Sigmoid colon (tissue), 7 donors: ENCODE measurements around the gene CRAT. TPM values are rescaled to one million over a fixed set of nuclear protein-coding genes. Genes with fewer than 3 reads are reported as not detected.

Experiments
- DNase-seq: peaks from one replicate; pipeline ENCODE4 v3.0.0-alpha.2; 2019
- H3K27ac ChIP-seq, 4 donors: fragments of 200-600 bp; sonication (generic); one replicate each; pipeline ENCODE4 v1.5.1; 2016 to 2019; ENCODE audit warnings: mild to moderate bottlenecking in 1 of 4
- H3K27me3 ChIP-seq, 3 donors: fragments of 200-600 bp; sonication (generic); one replicate each; pipeline ENCODE4 v1.5.1; 2019; ENCODE audit warnings: mild to moderate bottlenecking in 1 of 3
- H3K36me3 ChIP-seq, 4 donors: fragments of 200-600 bp; sonication (generic); one replicate each; pipeline ENCODE4 v1.5.1; 2016 to 2019
- H3K4me1 ChIP-seq, 4 donors: fragments of 200-600 bp; sonication (generic); one replicate each; pipeline ENCODE4 v1.5.1; 2017 to 2019
- H3K4me3 ChIP-seq, 4 donors: fragments of 200-600 bp; sonication (generic); one replicate each; pipeline ENCODE4 v1.5.1; 2017 to 2019; ENCODE audit warnings: mild to moderate bottlenecking in 2 of 4, moderate library complexity in 1 of 4
- H3K9me3 ChIP-seq, 4 donors: fragments of 200-600 bp in 3 of 4; sonication (generic) in 3 of 4; one replicate each; pipeline versions ENCODE4 v1.5.1 to v1.6.1; 2013 to 2019
- CTCF ChIP-seq, 4 experiments: fragments of 450-650 bp in 3 of 4; fragments of 200-600 bp in 1 of 4; IDR thresholded peaks; one replicate each; pipeline ENCODE4 v1.5.1; 2016 to 2019; ENCODE audit warnings: antibody characterized with exemption in 4 of 4, mild to moderate bottlenecking in 3 of 4, moderate library complexity in 2 of 4
- EP300 ChIP-seq, 4 donors: sonication (generic); formaldehyde crosslinking; IDR thresholded peaks; one replicate each; pipeline ENCODE4 v1.6.1; 2017; ENCODE audit warnings: antibody characterized with exemption in 4 of 4
- POLR2A ChIP-seq, 2 donors: fragments of 450-650 bp; IDR thresholded peaks; one replicate each; pipeline ENCODE4 v1.6.1; 2016; ENCODE audit warnings: antibody characterized with exemption in 2 of 2, mild to moderate bottlenecking in 2 of 2, moderate library complexity in 2 of 2
- POLR2AphosphoS5 ChIP-seq, 4 donors: sonication (generic); formaldehyde crosslinking; IDR thresholded peaks; one replicate each; pipeline ENCODE4 v1.6.1; 2017; ENCODE audit warnings: antibody characterized with exemption in 4 of 4
- WGBS, 2 donors: extraction: QIAGEN DNeasy Blood & Tissue Kit; methylation state at CpG; one replicate each; pipeline ENCODE4 v1.1.7; 2013; 5-methylcytosine and 5-hydroxymethylcytosine counted together
- intact Hi-C: fragments of 100-400 bp; cut with DNase I; formaldehyde crosslinking; loops from one replicate; pipeline ENCODE4 v1.15.1; 2023
- polyA plus RNA-seq, 3 donors: library from polyadenylated mRNA; stranded (reverse); fragments of 200-250 nt; gene quantifications; one replicate each; pipeline ENCODE4 v1.2.3, GENCODE V29; 2013
- total RNA-seq, 4 donors: library from RNA; depleted of rRNA; stranded (reverse); fragments of >200 nt; gene quantifications; one replicate each; pipeline ENCODE4 v1.1.0, GENCODE V29; 2016
- donor health status: healthy with polysubstance abuse.
- donor health status: Bipolar disorder and iron deficiency.
- donor health status: healthy.

The CRAT gene
- total and polyA plus RNA-seq, 7 donors: 49.6 to 66.8 (median 52.9) TPM

- no peaks in the 10 kb centered on the region for H3K27me3 ChIP-seq
- no peaks in the 10 kb centered on the region for H3K9me3 ChIP-seq
- no peaks in the 10 kb centered on the region for H3K4me1 ChIP-seq
- intact Hi-C loops: no loop called here
- no peak for DNase-seq
- TF ChIP-seq POLR2A (IDR thresholded peaks at IDR 0.05) (no peak), CTCF (IDR thresholded peaks at IDR 0.05) (no peak), POLR2AphosphoS5 (IDR thresholded peaks at IDR 0.05) (no peak), EP300 (IDR thresholded peaks at IDR 0.05) (no peak)
- no peak overlapping the region for H3K4me3 ChIP-seq
- 93 to 94% methylated on average over 7 of the region's 7 CpGs for WGBS, 2 donors
- no peak overlapping the region for H3K27ac ChIP-seq
- peaks cover 0 to 66% (median 17%) of the 10 kb centered on the region in 4 donors for H3K36me3 ChIP-seq
Observed at GRCh38 chr9:129101279-129101678, 9.3 kb downstream of the CRAT start.

- Histone ChIP-seq H3K27ac (no peak overlapping the region), H3K36me3 (peaks cover 6 to 66% (median 19%) of the 10 kb centered on the region in 4 donors), H3K4me1 (no peaks in the 10 kb centered on the region), H3K9me3 (no peaks in the 10 kb centered on the region), H3K27me3 (no peaks in the 10 kb centered on the region), H3K4me3 (no peak overlapping the region)
- intact Hi-C loops: no loop called here
- WGBS, 2 donors: 76 to 84% methylated on average over 28 of the region's 28 CpGs
- DNase-seq: no peak
- no peak for TF ChIP-seq EP300 (IDR thresholded peaks at IDR 0.05)
- TF ChIP-seq CTCF (IDR thresholded peaks at IDR 0.05): no peak
- no peak for TF ChIP-seq POLR2AphosphoS5 (IDR thresholded peaks at IDR 0.05)
- no peak for TF ChIP-seq POLR2A (IDR thresholded peaks at IDR 0.05)
Observed at GRCh38 chr9:129100383-129101169, 10.0 kb downstream of the CRAT start.

DNA sequence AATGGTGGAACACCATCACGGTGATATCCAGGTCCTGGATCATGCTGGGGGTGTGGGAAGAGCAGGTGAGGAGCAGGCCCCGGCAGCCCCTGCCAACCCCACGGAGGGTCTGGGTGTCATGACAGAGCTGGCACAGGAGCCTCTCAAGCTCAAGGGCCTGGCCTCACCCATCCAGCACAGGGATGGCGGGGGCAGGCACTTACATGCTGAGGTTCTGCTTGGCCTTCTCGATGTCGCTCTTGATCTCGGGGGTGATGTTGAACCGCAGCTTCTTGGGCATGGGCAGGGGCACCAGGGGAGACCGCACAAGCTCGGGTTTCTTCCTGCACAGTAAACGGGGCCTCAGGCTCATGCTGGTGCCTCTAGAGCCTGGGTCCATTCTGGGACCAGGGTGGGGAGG is 12.3 kb downstream of the CRAT start:
- TF ChIP-seq POLR2A (IDR thresholded peaks at IDR 0.05) (no peak), POLR2AphosphoS5 (IDR thresholded peaks at IDR 0.05) (no peak), CTCF (IDR thresholded peaks at IDR 0.05) (no peak), EP300 (IDR thresholded peaks at IDR 0.05) (no peak)
- Histone ChIP-seq H3K36me3 (peaks cover 7 to 71% (median 29%) of the 10 kb centered on the region in 4 donors), H3K27ac (no peak overlapping the region), H3K4me1 (no peaks in the 10 kb centered on the region), H3K27me3 (no peaks in the 10 kb centered on the region), H3K9me3 (no peaks in the 10 kb centered on the region), H3K4me3 (no peak overlapping the region)
- intact Hi-C loops: no loop called here
- DNase-seq: no peak
- WGBS, 2 donors: 95 to 97% methylated on average over 11 of the region's 11 CpGs

DNA sequence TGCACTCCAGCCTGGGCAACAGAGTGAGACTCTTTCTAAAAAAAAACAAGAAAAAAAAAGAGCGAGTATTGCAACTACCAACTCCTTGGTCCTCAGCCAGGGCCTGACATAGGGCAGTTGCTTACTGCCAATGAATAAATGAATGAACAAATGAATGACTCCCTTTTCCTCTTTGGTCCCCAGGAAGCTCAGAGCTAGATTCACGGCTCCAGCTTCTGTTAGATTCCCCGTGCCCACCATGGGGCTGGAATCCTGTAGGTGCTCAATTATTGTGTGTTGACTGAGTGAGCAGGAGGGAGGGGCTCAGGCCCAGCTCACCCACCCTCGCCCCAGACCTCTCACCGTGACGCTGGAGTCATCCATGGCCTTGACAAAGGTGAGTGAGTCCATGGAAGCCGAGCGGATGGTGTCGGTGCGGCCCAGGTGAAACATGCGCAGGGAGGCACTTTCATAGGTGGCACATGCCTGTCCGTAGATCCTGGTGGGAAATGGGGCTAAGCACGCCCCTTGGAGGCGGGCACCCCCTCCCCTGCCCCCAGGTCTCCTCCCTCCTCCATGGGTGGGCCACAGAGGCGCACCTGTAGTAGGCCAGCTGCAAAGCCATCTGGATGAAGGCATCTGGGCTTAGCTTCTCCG is 12.8 kb downstream of the CRAT start:
- H3K27ac ChIP-seq: no peak overlapping the region
- peaks cover 7 to 71% (median 29%) of the 10 kb centered on the region in 4 donors for H3K36me3 ChIP-seq
- 95% methylated on average over 16 of the region's 16 CpGs for WGBS, 2 donors

More for the DNA sequence above, 12.8 kb downstream of the CRAT start:
- H3K4me1 ChIP-seq: no peaks in the 10 kb centered on the region
- intact Hi-C loops: no loop called here
- H3K4me3 ChIP-seq: no peak overlapping the region
- TF ChIP-seq POLR2A (IDR thresholded peaks at IDR 0.05): no peak
- TF ChIP-seq CTCF (IDR thresholded peaks at IDR 0.05): no peak
- no peak for TF ChIP-seq POLR2AphosphoS5 (IDR thresholded peaks at IDR 0.05)
- TF ChIP-seq EP300 (IDR thresholded peaks at IDR 0.05): no peak
- DNase-seq: no peak
- no peaks in the 10 kb centered on the region for H3K27me3 ChIP-seq
- no peaks in the 10 kb centered on the region for H3K9me3 ChIP-seq
